GM19395 (cell line): ENCODE measurements around the gene RELCH.
A peak's percentile ranks its signal among the peaks of the same experiment; 100 is the strongest.

ENCODE experiments used
- ATAC-seq: cut with Tn5 transposase; IDR thresholded peaks from one replicate; pipeline ENCODE4 v1.9.1; 2021; ENCODE audit warnings: mild to moderate bottlenecking, moderate library complexity; ENCODE audit not compliant: unreplicated experiment

Gene RELCH

GRCh38 chr18:62189208-62189607, 2.2 kb downstream of the RELCH start:
- ATAC-seq: no peak

- ATAC-seq: no peak
Measured at GRCh38 chr18:62196079-62196478, 9.0 kb downstream of the RELCH start.

- no peak for ATAC-seq
Measured at GRCh38 chr18:62196980-62197379, 9.9 kb downstream of the RELCH start.

GRCh38 chr18:62198259-62198658, 11.2 kb downstream of the RELCH start:
- ATAC-seq: no peak

- no peak for ATAC-seq
Measured at GRCh38 chr18:62199629-62200028, 12.6 kb downstream of the RELCH start.

- no peak for ATAC-seq
Measured at GRCh38 chr18:62200121-62200914, 13.3 kb downstream of the RELCH start.

GRCh38 chr18:62201870-62202269, 14.8 kb downstream of the RELCH start:
- no peak for ATAC-seq

GRCh38 chr18:62205824-62206223, 18.8 kb downstream of the RELCH start:
- ATAC-seq: no peak

- ATAC-seq: no peak
Measured at GRCh38 chr18:62206593-62206992, 19.5 kb downstream of the RELCH start.

- ATAC-seq: no peak
Measured at GRCh38 chr18:62209046-62209445, 22.0 kb downstream of the RELCH start.

GRCh38 chr18:62210138-62210537, 23.1 kb downstream of the RELCH start:
- no peak for ATAC-seq

- no peak for ATAC-seq
Measured at GRCh38 chr18:62211325-62211828, 24.3 kb downstream of the RELCH start.

GRCh38 chr18:62214790-62215189, 27.7 kb downstream of the RELCH start:
- no peak for ATAC-seq

- no peak for ATAC-seq
Measured at GRCh38 chr18:62224229-62224628, 37.2 kb downstream of the RELCH start.

GRCh38 chr18:62226047-62226446, 39.0 kb downstream of the RELCH start:
- no peak for ATAC-seq

GRCh38 chr18:62236252-62236651, 49.2 kb downstream of the RELCH start:
- ATAC-seq: no peak

- no peak for ATAC-seq
Measured at GRCh38 chr18:62239475-62239874, 52.4 kb downstream of the RELCH start.

GRCh38 chr18:62242955-62243354, 55.9 kb downstream of the RELCH start:
- no peak for ATAC-seq

GRCh38 chr18:62245177-62245576, 58.1 kb downstream of the RELCH start:
- no peak for ATAC-seq

GRCh38 chr18:62245699-62246098, 58.6 kb downstream of the RELCH start:
- ATAC-seq: no peak

GRCh38 chr18:62248313-62248712, 61.3 kb downstream of the RELCH start:
- ATAC-seq: no peak

- peak; percentile 76 for ATAC-seq
Measured at GRCh38 chr18:62249478-62250097, 62.5 kb downstream of the RELCH start.
